Measurements from ENCODE around the gene PROSER3. TPM values are rescaled to one million over a fixed set of nuclear protein-coding genes. Genes with fewer than 3 reads are reported as not detected.

The PROSER3 gene
- total and polyA plus RNA-seq, 2 of the 13 experiments (the other 11 are each of a cell fraction or from before 2014, with no cell fraction given): 5.1 to 5.7 TPM

GRCh38 chr19:35812220-35813042 lies 54.5 kb downstream of the PROSER3 start, which contains the start of gene PRODH2 (continued):
- TF ChIP-seq ZUFSP (CRISPR knock-in tag; IDR thresholded peaks at IDR 0.05; ENCODE audit: borderline replicate concordance) (no peak), KLF16 (CRISPR knock-in tag; IDR thresholded peaks at IDR 0.05) (peak in 1 of 2 experiments; percentile 15; a peak in 1 of 4 replicates), TARDBP (CRISPR knock-in tag; IDR thresholded peaks at IDR 0.05) (peak; percentile 62; the same call in 1 of the 2 replicates), CEBPG (CRISPR knock-in tag; IDR thresholded peaks at IDR 0.05) (peak; percentile 73; the same call in 1 of the 2 replicates), HMG20B (CRISPR knock-in tag; conservative IDR thresholded peaks at IDR 0.05) (0 out of 2 replicates have a peak, but pooled peaks have one; percentile 38), ZNF850 (CRISPR knock-in tag; conservative IDR thresholded peaks at IDR 0.05) (no peak; the same call in 1 of the 2 replicates), TRIM24 (CRISPR knock-in tag; IDR thresholded peaks at IDR 0.05) (0 out of 2 replicates have a peak, but pooled peaks have one; percentile 51), ZNF644 (CRISPR knock-in tag; IDR thresholded peaks at IDR 0.05; ENCODE audit: low read depth) (no peak), ZNF703 (CRISPR knock-in tag; IDR thresholded peaks at IDR 0.05; ENCODE audit: borderline replicate concordance) (no peak), PLRG1 (conservative IDR thresholded peaks at IDR 0.05) (no peak), DR1 (CRISPR knock-in tag; IDR thresholded peaks at IDR 0.05) (no peak), CREM (IDR thresholded peaks at IDR 0.05) (peak; percentile 57; the same call in 1 of the 2 replicates), CREM (CRISPR knock-in tag; IDR thresholded peaks at IDR 0.05) (no peak), ZNF605 (CRISPR knock-in tag; IDR thresholded peaks at IDR 0.05) (peak; percentile 92; the same call in 1 of the 2 replicates), GATAD1 (CRISPR knock-in tag; IDR thresholded peaks at IDR 0.05) (peak; percentile 54; the same call in 1 of the 2 replicates), KDM6A (CRISPR knock-in tag; IDR thresholded peaks at IDR 0.05; ENCODE audit: low read depth) (peak; percentile 43; the same call in 1 of the 2 replicates), HNF4G (IDR thresholded peaks at IDR 0.05; ENCODE audit: borderline replicate concordance, low read depth, low read length) (peak; percentile 69), HNF4G (CRISPR knock-in tag; IDR thresholded peaks at IDR 0.05; ENCODE audit: borderline replicate concordance, low read depth) (no peak; the same call in 1 of the 2 replicates), AHDC1 (CRISPR knock-in tag; IDR thresholded peaks at IDR 0.05; ENCODE audit: borderline replicate concordance) (peak; percentile 56; the same call in 1 of the 2 replicates), ZNF33A (CRISPR knock-in tag; IDR thresholded peaks at IDR 0.05; ENCODE audit: borderline replicate concordance) (peak; percentile 26; the same call in 1 of the 2 replicates)

Measured in HepG2 (cell line).